Adrenal gland (tissue), 5 donors: ENCODE results near the gene CNP.

Experiments used
- CTCF ChIP-seq, 6 experiments: fragments of 450-650 bp in 4 of 6; fragments of 200-600 bp in 2 of 6; sonication (generic) in 1 of 6; IDR thresholded peaks; 1 replicate in 5 of 6; 2 replicates in 1 of 6; pipeline versions ENCODE4 v1.5.1 to v1.8.0; 2016 to 2021; ENCODE audit warnings: antibody characterized with exemption in 6 of 6, mild to moderate bottlenecking in 2 of 6, moderate library complexity in 1 of 6
- POLR2A ChIP-seq, 2 donors: fragments of 450-650 bp; IDR thresholded peaks; one replicate each; pipeline ENCODE4 v1.6.1; 2017; ENCODE audit warnings: antibody characterized with exemption in 2 of 2, mild to moderate bottlenecking in 2 of 2, moderate library complexity in 1 of 2
- donor health status: DM: no; HTN: no; CAD: no.

GRCh38 chr17:41932816-41933389, 33.7 kb upstream of the CNP start:
- no peak for TF ChIP-seq CTCF (IDR thresholded peaks at IDR 0.05)
- TF ChIP-seq POLR2A (IDR thresholded peaks at IDR 0.05): no peak
